Mucosa of rectum (tissue), 2 donors: ENCODE results near the gene PRG3.

Experiments used
- H3K27ac ChIP-seq, 2 donors: one replicate each; pipeline ENCODE4 v1.7.0; 2013; ENCODE audit warnings: inconsistent platforms in 2 of 2, low read depth in 2 of 2, low read length in 2 of 2
- H3K27me3 ChIP-seq, 2 donors: one replicate each; pipeline ENCODE4 v1.7.0; 2013; ENCODE audit warnings: low read length in 2 of 2; ENCODE audit not compliant: control insufficient read depth in 2 of 2, insufficient read depth in 2 of 2
- H3K36me3 ChIP-seq, 2 donors: one replicate each; pipeline ENCODE4 v1.7.0; 2013; ENCODE audit warnings: low read length in 2 of 2; ENCODE audit not compliant: control insufficient read depth in 2 of 2, insufficient read depth in 2 of 2
- H3K4me1 ChIP-seq, 2 donors: one replicate each; pipeline ENCODE4 v1.7.0; 2013; ENCODE audit warnings: low read length in 2 of 2, mild to moderate bottlenecking in 1 of 2; ENCODE audit not compliant: control insufficient read depth in 2 of 2, insufficient read depth in 2 of 2
- H3K4me3 ChIP-seq, 2 donors: one replicate each; pipeline ENCODE4 v1.7.0; 2013; ENCODE audit warnings: low read length in 2 of 2
- H3K9ac ChIP-seq, 2 donors: one replicate each; pipeline ENCODE4 v1.7.0; 2013; ENCODE audit warnings: low read length in 2 of 2, low read depth in 1 of 2, mild to moderate bottlenecking in 1 of 2
- H3K9me3 ChIP-seq, 2 donors: one replicate each; pipeline ENCODE4 v1.7.0; 2013; ENCODE audit warnings: low read length in 2 of 2; ENCODE audit not compliant: control insufficient read depth in 2 of 2
- donor health status: healthy.
- donor health status: Normal muscosa, but diverticular disease.

PRG3 gene

DNA sequence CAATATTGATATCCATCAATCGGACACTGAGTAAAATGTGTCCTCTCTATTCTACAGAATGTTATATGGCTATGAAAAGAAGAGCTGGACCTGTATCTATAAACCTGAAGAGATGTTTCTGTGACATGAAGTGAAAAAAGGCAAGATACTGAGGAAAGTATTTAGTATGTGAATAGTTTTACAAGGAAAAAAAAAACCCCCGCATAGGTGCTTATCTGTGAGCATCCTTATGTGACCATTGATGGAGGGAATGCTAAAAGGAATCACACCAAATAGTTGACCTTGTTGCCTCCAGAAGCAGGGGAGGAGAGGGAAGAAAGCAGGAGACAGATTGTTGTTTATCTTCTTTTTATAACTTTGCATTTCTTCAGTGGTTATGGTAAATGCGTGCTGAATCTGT is 10.2 kb upstream of the PRG3 start:
- Histone ChIP-seq H3K27ac (no peak overlapping the region), H3K36me3 (no peaks in the 10 kb centered on the region), H3K27me3 (peaks cover 0 to 2% of the 10 kb centered on the region in 2 donors), H3K4me1 (no peaks in the 10 kb centered on the region), H3K9me3 (no peaks in the 10 kb centered on the region), H3K9ac (no peak overlapping the region), H3K4me3 (no peak overlapping the region)

DNA sequence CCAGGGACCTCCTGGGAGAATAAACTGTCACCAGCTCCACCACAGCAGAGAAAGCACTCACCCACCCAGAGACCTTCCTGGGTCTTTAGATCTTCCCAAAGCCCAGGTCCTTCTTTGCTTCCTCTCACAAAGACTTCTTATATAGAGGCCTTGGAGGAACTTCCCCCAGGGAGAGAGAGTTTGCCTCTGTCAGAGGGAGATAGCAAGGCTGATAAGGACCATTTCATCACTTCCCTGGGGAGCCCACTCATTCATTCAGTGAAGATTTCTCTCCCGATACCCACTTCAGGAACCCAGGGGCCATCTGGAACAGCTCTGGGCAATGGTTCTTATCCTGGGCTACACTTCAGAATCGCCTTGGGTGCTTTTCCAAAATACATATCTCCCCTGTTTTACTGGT is 9.6 kb upstream of the PRG3 start, which contains the start of gene PRG2:
Gene PRG2, minus strand, starts transcription at position 116 of the 400 bp plus-strand sequence. CDS start 706 bp downstream, outside the sequence.
- H3K36me3 ChIP-seq = no peaks in the 10 kb centered on the region
- no peaks in the 10 kb centered on the region for H3K27me3 ChIP-seq
- H3K27ac ChIP-seq = no peak within 1 kb of the TSS
- H3K9ac ChIP-seq = no peak within 1 kb of the TSS
- H3K9me3 ChIP-seq = no peaks in the 10 kb centered on the region
- H3K4me3 ChIP-seq = no peak within 1 kb of the TSS
- H3K4me1 ChIP-seq = no peaks in the 10 kb centered on the region

DNA sequence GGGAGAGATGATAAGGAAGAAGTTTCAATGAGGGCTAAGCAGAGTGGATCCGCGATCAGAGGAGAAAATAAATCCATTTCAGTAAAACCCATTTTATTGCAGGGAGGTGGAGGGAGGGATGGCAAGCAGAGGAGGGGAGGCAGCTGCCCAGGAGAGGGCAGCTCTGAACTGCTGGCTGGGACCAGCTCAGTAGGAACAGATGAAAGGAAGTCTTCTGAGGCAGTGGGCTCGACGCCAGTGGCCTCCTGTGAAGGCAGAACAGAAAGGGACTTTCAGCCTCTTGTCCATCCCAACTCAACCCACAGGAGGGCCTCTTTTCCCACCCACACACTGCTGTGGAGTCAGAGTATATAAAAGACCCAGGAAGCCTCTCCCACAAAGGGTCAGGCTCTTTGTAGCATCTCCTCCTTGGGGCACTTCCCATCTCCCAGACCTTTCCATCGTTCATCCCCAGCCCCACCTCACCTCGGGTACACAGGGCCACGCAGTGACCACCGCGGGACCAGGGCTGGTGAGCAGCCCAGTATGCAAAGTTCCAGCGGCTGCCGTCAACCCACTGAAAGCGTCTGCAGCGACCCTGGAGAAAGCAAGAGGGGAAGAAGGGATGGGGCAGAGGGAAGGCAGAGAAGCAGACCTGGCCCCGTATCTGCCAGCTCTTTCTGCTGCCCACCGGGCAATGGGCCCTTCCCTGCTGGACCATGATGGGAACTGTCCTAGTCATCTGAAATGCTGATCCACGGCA is 6.5 kb upstream of the PRG3 start:
- H3K36me3 ChIP-seq = no peaks in the 10 kb centered on the region
- H3K9me3 ChIP-seq = no peaks in the 10 kb centered on the region
- H3K27me3 ChIP-seq = no peaks in the 10 kb centered on the region
- no peak overlapping the region for H3K27ac ChIP-seq
- no peaks in the 10 kb centered on the region for H3K4me1 ChIP-seq
- no peak overlapping the region for H3K4me3 ChIP-seq
- H3K9ac ChIP-seq = no peak overlapping the region

DNA sequence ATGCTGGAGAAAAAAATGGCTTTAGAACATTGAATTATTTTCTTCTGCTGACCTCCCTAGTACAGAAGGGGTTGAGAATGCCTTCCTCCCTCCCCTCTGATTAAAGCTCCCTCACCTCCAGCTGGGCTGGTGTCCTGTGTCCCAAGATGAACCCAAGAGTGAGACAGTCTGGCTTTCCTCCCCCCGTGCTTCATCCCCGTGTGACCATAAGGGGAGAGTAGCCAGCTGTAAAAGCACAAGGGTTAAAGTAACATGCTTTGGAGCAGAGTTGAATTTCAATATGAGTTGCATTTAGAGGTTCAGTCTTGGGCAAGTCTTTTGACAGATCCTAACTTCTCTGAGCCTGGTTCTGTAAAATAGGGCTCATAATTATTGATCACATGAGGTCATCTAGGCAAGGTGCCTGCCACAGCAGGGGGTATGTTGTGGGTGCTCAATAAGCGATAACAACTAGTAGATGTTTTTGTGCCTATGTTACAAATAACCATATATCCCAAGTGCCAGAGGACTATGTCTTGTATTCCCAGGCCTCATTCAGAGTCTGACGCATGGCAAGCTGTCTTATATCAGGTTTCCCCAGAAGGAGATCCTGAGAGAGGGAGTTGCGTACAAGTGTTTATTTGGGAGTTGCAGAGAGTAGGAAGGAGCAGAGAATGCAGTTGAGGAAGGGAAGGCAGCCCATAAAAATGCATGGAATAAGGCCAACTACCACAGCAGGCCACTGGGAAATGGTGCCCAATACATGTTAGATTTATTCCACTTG is 5.4 kb upstream of the PRG3 start:
- H3K9ac ChIP-seq = no peak overlapping the region
- H3K4me1 ChIP-seq = no peaks in the 10 kb centered on the region
- H3K27ac ChIP-seq = no peak overlapping the region
- H3K4me3 ChIP-seq = no peak overlapping the region
- H3K36me3 ChIP-seq = no peaks in the 10 kb centered on the region
- no peaks in the 10 kb centered on the region for H3K27me3 ChIP-seq
- no peaks in the 10 kb centered on the region for H3K9me3 ChIP-seq

DNA sequence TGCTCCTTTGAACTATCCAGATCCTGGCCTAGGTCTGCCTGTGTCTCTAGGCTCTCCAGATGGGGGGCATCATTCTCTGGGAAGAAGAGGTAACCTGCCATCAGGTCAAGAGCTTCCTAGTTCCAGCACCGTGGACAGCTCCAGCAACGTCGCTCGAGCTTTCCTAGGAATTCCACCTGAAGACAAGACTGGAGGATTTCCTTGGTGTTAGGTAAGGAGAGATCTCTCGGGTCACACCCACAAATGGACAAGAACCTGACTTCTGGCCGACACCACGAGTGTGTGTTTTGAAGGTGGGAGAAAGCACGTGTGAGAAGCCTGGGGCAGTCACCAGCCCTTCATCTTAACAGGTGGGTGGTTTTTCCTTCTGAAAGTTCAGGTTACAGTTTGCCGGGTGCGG is 1.2 kb downstream of the PRG3 start:
- H3K36me3 ChIP-seq = no peaks in the 10 kb centered on the region
- H3K27ac ChIP-seq = no peak overlapping the region
- H3K4me1 ChIP-seq = no peaks in the 10 kb centered on the region
- no peaks in the 10 kb centered on the region for H3K27me3 ChIP-seq
- H3K4me3 ChIP-seq = no peak overlapping the region
- no peak overlapping the region for H3K9ac ChIP-seq
- H3K9me3 ChIP-seq = no peaks in the 10 kb centered on the region

DNA sequence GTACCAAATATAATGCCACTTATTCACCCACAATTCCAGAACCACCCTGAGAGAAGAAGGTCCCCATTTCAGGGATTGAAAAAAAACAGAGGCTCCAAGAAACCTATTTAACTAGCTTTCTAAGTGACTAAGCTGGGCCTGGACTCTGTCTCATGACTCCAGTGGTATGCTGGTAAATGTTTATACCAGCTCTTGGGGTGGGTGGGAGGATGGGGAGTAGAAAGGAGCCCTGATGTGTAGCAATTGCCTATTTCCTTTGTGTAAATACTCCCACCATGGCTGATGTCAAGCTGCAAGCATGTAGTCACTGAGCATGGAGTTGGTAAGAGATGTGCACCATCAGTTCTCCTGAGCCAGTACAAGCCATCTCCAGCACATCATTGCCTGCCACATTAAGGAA is 2.8 kb downstream of the PRG3 start:
- Histone ChIP-seq H3K4me3 (no peak overlapping the region), H3K27me3 (no peaks in the 10 kb centered on the region), H3K36me3 (no peaks in the 10 kb centered on the region), H3K27ac (no peak overlapping the region), H3K9me3 (no peaks in the 10 kb centered on the region), H3K9ac (no peak overlapping the region), H3K4me1 (no peaks in the 10 kb centered on the region)

DNA sequence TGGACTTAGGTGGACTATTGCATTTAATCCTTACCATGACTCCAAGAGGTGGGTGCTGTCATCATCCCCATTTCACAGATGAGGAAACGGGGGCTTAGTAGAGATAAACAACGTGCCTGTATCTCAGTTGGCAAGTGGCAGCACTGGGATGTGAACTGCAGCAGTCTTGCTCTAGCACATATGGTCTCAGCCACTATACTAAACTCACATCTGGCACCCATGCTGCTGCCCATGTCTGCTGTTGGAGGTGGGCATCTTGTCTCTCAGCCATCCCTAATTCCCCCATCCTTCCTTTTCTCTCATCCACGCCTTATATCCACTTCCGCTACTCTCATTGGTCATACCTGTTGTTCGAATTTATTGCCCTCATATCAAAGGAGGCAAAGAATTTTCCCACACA is 3.8 kb downstream of the PRG3 start:
- Histone ChIP-seq H3K27me3 (no peaks in the 10 kb centered on the region), H3K9me3 (no peaks in the 10 kb centered on the region), H3K36me3 (no peaks in the 10 kb centered on the region), H3K4me3 (no peak overlapping the region), H3K4me1 (no peaks in the 10 kb centered on the region), H3K27ac (no peak overlapping the region), H3K9ac (no peak overlapping the region)

DNA sequence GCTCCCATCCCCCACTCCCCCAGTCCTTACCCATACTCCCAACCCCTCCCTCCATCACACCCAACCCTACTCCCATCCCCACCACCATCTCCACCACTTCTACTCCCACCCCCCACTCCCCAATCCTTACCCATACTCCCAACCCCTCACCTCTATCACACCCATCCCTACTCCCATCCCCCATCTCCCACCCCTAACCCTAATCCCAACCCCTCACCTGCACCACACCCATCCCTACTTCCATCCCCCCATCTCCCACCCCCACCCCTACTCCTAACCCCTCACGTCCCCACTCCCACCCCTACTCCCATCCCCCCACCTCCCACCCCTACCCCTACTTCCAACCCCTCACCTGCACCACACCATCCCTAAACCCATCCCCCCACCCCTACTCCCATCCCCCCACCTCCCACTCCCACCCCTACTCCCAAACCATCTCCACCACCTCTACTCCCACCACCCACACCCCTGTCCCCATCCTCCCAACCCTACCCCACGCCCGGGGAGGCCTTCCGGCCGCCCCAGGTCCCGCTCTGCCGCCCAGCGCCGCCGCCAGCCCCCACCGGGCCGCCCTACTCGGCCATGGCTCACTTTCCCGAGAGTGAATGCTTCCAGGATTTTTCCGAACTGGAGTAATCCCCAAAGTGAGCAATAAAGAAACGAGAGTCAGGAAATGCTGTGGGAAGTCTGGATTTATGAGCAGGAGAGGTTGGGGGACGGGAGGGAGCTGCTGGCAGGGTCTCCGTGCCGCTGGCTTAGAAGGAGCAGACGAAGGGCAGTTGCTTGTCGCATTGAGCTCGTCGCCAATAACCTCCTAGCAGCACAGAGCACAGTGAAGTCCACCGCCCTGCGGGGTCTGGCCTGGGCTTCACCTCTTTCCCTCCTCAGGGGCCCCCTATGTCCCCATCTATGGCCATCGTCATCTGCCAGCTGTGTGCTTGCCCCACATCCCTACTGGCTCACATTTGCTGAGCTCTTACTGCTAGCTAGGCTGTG is 4.6 kb downstream of the PRG3 start:
- Histone ChIP-seq H3K4me3 (no peak overlapping the region), H3K36me3 (no peaks in the 10 kb centered on the region), H3K4me1 (no peaks in the 10 kb centered on the region), H3K27me3 (no peaks in the 10 kb centered on the region), H3K9ac (no peak overlapping the region), H3K27ac (no peak overlapping the region), H3K9me3 (no peaks in the 10 kb centered on the region)

DNA sequence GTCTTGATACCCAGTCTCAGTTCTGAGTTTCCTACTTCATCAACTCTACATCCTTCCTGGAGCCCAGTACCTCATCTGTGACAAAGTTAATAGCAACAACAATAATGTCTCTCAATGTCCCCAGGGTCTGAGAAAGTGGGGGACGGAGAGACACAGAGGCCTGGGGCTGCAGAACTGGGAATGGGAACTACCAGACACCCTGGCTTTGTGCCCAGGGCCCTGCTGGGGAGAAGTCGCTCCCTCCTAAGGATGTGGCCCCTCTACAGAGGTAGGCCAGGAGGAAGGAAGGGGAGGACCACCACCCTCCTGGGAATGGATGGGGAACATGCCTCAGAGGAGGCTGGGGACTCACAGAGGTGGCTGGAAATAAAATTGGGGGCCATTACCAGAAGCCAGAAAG is 5.5 kb downstream of the PRG3 start:
- Histone ChIP-seq H3K4me1 (no peaks in the 10 kb centered on the region), H3K9ac (no peak overlapping the region), H3K4me3 (no peak overlapping the region), H3K36me3 (no peaks in the 10 kb centered on the region), H3K27ac (no peak overlapping the region), H3K9me3 (no peaks in the 10 kb centered on the region), H3K27me3 (no peaks in the 10 kb centered on the region)

DNA sequence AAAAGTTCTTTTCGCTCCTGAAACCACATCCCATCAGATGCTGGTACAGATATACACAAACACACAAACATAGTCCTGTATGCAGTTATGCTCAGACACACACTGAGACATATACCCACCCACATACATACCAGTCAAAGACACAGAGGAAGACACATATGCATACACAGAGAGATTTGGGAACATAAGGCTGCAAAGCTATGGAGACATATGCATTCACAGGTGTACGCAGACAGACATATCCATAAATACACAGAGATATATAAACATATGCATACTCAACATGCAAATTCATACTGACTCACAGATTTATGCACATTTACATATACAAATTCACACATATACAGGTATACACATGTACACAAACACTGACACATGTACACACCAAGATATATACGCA is 6.0 kb downstream of the PRG3 start:
- no peaks in the 10 kb centered on the region for H3K9me3 ChIP-seq
- H3K27ac ChIP-seq = no peak overlapping the region
- H3K36me3 ChIP-seq = no peaks in the 10 kb centered on the region
- H3K4me3 ChIP-seq = no peak overlapping the region
- H3K27me3 ChIP-seq = no peaks in the 10 kb centered on the region
- H3K4me1 ChIP-seq = no peaks in the 10 kb centered on the region
- no peak overlapping the region for H3K9ac ChIP-seq
